Uterus (tissue), 4 donors: Measurements from ENCODE around the gene SCP2. TPM values are rescaled to one million over a fixed set of nuclear protein-coding genes. Genes with fewer than 3 reads are reported as not detected.
A peak's percentile ranks its signal among the peaks of the same experiment; 100 is the strongest.

ENCODE experiments used
- DNase-seq, 2 donors: peaks; one replicate each; pipeline ENCODE4 v3.0.0-alpha.2; 2019 to 2020
- H3K27ac ChIP-seq, 2 donors: fragments of 200-600 bp; sonication (generic); 1 replicate in 1 of 2; 2 replicates in 1 of 2; pipeline ENCODE4 v1.5.1; 2016 to 2018
- H3K27me3 ChIP-seq, 2 donors: fragments of 200-600 bp; sonication (generic); one replicate each; pipeline ENCODE4 v1.5.1; 2018 to 2019; ENCODE audit warnings: control low read depth in 1 of 2
- H3K36me3 ChIP-seq, 2 donors: fragments of 200-600 bp; sonication (generic); one replicate each; pipeline ENCODE4 v1.5.1; 2019; ENCODE audit warnings: control low read depth in 1 of 2
- H3K4me1 ChIP-seq, 2 donors: fragments of 200-600 bp; sonication (generic); one replicate each; pipeline ENCODE4 v1.5.1; 2018 to 2019; ENCODE audit warnings: control low read depth in 1 of 2
- H3K4me3 ChIP-seq, 2 donors: fragments of 200-600 bp; sonication (generic); 1 replicate in 1 of 2; 2 replicates in 1 of 2; pipeline ENCODE4 v1.5.1; 2018 to 2019; ENCODE audit warnings: mild to moderate bottlenecking in 1 of 2
- H3K9me3 ChIP-seq, 2 donors: fragments of 200-600 bp; sonication (generic); one replicate each; pipeline ENCODE4 v1.5.1; 2019; ENCODE audit warnings: control low read depth in 1 of 2
- CTCF ChIP-seq, 4 experiments: fragments of 200-600 bp in 2 of 4; fragments of 450-650 bp in 2 of 4; sonication (generic) in 2 of 4; IDR thresholded peaks; one replicate each; pipeline ENCODE4 v1.5.1; 2016 to 2019; ENCODE audit warnings: antibody characterized with exemption in 4 of 4, mild to moderate bottlenecking in 2 of 4, moderate library complexity in 1 of 4
- POLR2A ChIP-seq, 2 donors: fragments of 450-650 bp; IDR thresholded peaks; one replicate each; pipeline ENCODE4 v1.6.1; 2016; ENCODE audit warnings: antibody characterized with exemption in 2 of 2, mild to moderate bottlenecking in 1 of 2, moderate library complexity in 1 of 2
- intact Hi-C: fragments of 100-400 bp; cut with DNase I; formaldehyde crosslinking; loops from one replicate; pipeline ENCODE4 v1.15.1; 2023; ENCODE audit warnings: low total_unique reads
- total RNA-seq, 4 donors: library from RNA; depleted of rRNA in 3 of 4; stranded (reverse); fragments of >200 nt in 3 of 4; gene quantifications; one replicate each; pipeline versions ENCODE4 v1.1.0 to v1.2.4, GENCODE V29; 2014 to 2023
- donor health status: DM: yes; HTN: yes; CAD: no.

SCP2 gene
- total RNA-seq, 4 donors from 2014 or later = 29.2 to 151 (median 84.6) TPM

DNA sequence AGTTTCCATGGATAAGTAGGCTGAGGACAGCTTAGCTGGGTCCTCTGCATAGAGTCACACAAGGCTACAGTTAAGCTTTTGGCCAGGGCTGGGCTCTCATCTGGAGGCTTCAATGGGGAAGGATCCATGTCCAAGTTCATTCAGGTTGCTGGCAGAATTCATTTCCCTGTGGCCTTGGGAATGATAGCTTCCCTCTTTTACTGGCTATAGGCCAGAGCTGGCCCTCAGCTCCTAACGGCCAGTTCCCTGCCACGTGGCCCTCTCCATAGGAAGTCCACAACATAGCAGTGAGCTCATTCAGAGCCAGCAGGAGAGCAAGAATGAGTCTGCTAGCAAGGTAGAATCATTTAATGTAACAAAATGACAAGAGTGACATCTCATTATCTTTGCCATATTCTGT lies 119.9 kb downstream of the SCP2 start:
- Histone ChIP-seq H3K4me1 (no peaks in the 10 kb centered on the region), H3K27ac (no peak overlapping the region)

DNA sequence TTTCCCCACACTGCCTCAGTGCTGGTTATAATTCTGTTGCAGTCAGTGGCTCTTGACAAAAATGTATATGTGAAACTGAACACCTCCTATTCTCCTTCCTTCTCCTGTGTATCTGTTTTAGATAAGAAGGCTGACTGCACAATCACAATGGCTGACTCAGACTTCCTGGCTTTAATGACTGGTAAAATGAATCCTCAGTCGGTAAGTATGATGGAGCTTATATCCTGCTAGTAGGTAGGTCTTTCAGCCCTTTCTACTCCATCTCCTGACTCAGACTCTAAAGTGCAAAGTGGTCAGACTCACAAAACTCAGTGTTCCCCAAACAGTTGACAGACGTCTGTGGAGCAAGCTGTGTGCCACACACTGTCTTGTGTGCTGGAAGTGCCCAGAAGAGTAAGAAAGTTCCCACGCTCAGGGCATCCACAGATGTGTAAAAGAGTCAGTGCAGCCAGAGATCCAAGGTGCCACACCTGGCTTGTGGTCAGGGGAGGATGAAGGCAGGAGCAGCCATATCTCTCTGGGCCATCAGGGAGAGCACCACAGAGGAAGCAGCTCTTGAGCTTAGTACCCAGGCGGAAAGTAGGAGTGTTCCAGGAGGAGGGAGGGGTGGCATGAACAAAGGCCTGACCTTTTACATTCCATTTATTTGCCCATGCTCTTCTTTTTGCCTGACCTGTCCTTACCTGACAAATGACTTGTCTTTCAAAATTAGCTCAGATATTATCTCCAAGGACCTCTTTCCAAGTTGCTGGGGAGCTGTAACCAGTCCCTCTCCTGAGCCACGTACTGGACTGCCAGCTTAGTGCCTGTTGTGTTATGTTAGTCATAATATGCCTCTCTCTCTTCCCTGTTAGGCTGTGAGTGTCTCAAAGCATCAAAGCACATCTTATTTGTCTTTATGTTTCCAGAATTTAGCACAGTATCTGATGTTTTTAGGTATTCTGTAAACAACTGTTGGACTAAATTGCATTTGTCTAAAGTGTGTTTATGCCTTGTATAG lies 121.0 kb downstream of the SCP2 start:
- H3K27me3 ChIP-seq = no peaks in the 10 kb centered on the region
- intact Hi-C loops = no loop called here
- DNase-seq = no peak
- no peaks in the 10 kb centered on the region for H3K9me3 ChIP-seq
- H3K4me1 ChIP-seq = no peaks in the 10 kb centered on the region
- TF ChIP-seq CTCF (IDR thresholded peaks at IDR 0.05) (no peak), POLR2A (IDR thresholded peaks at IDR 0.05) (no peak)
- no peak overlapping the region for H3K4me3 ChIP-seq
- H3K36me3 ChIP-seq = no peaks in the 10 kb centered on the region
- H3K27ac ChIP-seq = peak overlapping the region in 1 of 2 donors; percentile 23

More for the DNA sequence above, 119.9 kb downstream of the SCP2 start:
- intact Hi-C loops = no loop called here
- no peak overlapping the region for H3K4me3 ChIP-seq
- no peaks in the 10 kb centered on the region for H3K27me3 ChIP-seq
- no peaks in the 10 kb centered on the region for H3K36me3 ChIP-seq
- TF ChIP-seq POLR2A (IDR thresholded peaks at IDR 0.05) (no peak), CTCF (IDR thresholded peaks at IDR 0.05) (no peak)
- H3K9me3 ChIP-seq = no peaks in the 10 kb centered on the region
- no peak for DNase-seq

DNA sequence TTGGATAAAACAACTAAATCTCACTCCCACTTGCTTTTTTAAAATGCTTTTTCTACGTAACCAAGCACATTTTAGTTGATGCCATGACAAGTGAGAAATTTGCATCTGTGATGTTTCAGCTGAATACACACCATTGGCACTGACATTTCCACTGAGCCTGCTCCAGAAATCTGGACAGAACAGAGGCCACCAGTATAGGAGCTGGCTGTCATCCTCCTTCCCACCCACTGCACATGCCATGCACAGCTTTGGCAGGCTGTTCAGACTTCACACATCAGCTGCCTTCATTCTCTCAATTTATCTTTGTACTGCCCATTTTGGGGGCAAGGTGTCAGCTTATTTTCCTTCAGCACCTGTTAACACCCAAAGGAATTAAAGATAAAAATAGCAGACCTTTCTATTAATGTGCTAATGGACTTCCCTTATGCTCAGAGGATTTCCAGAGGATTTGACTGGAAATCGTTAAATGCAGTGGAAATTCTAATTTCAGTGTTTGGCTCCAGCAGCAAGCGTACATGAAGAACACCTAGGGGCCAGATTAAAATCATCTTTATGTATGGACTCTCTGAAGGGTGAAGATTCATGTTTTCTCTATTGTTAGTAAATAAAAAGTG lies 122.0 kb downstream of the SCP2 start:
- no peaks in the 10 kb centered on the region for H3K27me3 ChIP-seq
- H3K4me3 ChIP-seq = no peak overlapping the region
- H3K27ac ChIP-seq = peak overlapping the region in 1 of 2 donors; percentile 47
- no peak for DNase-seq
- intact Hi-C loops = no loop called here
- H3K36me3 ChIP-seq = no peaks in the 10 kb centered on the region
- no peaks in the 10 kb centered on the region for H3K9me3 ChIP-seq
- TF ChIP-seq CTCF (IDR thresholded peaks at IDR 0.05) (no peak), POLR2A (IDR thresholded peaks at IDR 0.05) (no peak)
- no peaks in the 10 kb centered on the region for H3K4me1 ChIP-seq

DNA sequence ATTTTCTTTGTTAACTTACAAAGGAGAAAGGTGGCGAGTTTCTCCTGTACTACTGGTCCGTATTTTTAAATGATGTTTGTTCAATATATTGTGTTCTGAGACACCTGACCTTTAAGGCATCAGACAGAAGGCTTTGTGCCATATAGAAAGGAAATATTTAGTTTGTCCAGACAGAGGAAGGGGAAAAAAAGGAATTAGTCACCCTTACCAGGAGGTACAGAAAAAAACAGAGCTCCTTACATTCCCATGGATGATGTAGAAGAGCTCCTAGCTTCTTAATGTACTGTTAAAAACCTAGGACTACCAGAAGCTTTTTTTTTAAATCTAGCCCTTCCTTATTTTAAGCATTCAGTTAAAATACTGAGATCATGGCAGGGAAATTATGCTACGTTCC lies 122.5 kb downstream of the SCP2 start:
- no peak for DNase-seq
- H3K4me1 ChIP-seq = no peaks in the 10 kb centered on the region
- H3K36me3 ChIP-seq = no peaks in the 10 kb centered on the region
- no peaks in the 10 kb centered on the region for H3K9me3 ChIP-seq
- no peaks in the 10 kb centered on the region for H3K27me3 ChIP-seq
- H3K27ac ChIP-seq = peak overlapping the region in 1 of 2 donors; percentile 47
- TF ChIP-seq POLR2A (IDR thresholded peaks at IDR 0.05) (no peak), CTCF (IDR thresholded peaks at IDR 0.05) (no peak)
- no peak overlapping the region for H3K4me3 ChIP-seq
- intact Hi-C loops = no loop called here

DNA sequence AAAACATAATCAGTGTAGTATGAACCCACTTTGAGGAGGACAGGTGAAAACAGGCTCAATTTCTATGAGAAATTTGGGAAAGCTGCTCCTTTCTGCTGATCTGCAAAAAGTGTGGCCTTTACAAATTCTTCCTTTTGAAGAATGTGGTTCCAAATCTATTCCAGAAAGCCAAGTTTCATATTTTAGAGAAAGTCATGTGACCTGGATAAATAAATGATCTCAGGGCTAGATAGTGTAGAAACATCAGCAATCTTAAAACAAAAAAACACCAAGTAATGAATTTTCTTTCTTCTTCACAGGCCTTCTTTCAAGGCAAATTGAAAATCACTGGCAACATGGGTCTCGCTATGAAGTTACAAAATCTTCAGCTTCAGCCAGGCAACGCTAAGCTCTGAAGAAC lies 123.2 kb downstream of the SCP2 start:
- H3K4me3 ChIP-seq = no peak overlapping the region
- no peak for DNase-seq
- peak overlapping the region in 1 of 2 donors; percentile 47 for H3K27ac ChIP-seq
- no peaks in the 10 kb centered on the region for H3K4me1 ChIP-seq
- H3K27me3 ChIP-seq = no peaks in the 10 kb centered on the region
- TF ChIP-seq CTCF (IDR thresholded peaks at IDR 0.05) (no peak), POLR2A (IDR thresholded peaks at IDR 0.05) (no peak)
- no peaks in the 10 kb centered on the region for H3K9me3 ChIP-seq
- no peaks in the 10 kb centered on the region for H3K36me3 ChIP-seq
- intact Hi-C loops = no loop called here
